Ishikawa (cell line): ENCODE results near the gene SLC10A7.

Source experiments
- CEBPB ChIP-seq: IDR thresholded peaks from 2 replicates; pipeline ENCODE4 v1.6.1; 2012
- CREB1 ChIP-seq: IDR thresholded peaks from 2 replicates; pipeline ENCODE4 v1.6.1; 2012; ENCODE audit warnings: low read depth
- EGR1 ChIP-seq: IDR thresholded peaks from 2 replicates; pipeline ENCODE4 v1.6.1; 2012
- EP300 ChIP-seq: IDR thresholded peaks from 2 replicates; pipeline ENCODE4 v1.6.1; 2012; ENCODE audit warnings: borderline replicate concordance
- FOXM1 ChIP-seq: IDR thresholded peaks from 2 replicates; pipeline ENCODE4 v1.6.1; 2012; ENCODE audit warnings: low read depth, borderline replicate concordance
- NFIC ChIP-seq: IDR thresholded peaks from 2 replicates; pipeline ENCODE4 v1.6.1; 2012
- RAD21 ChIP-seq: IDR thresholded peaks from 2 replicates; pipeline ENCODE4 v1.6.1; 2012; ENCODE audit warnings: low read depth
- TAF1 ChIP-seq: IDR thresholded peaks from 2 replicates; pipeline ENCODE4 v1.6.1; 2012; ENCODE audit warnings: low read depth, mild to moderate bottlenecking
- TCF12 ChIP-seq: IDR thresholded peaks from 2 replicates; pipeline ENCODE4 v1.6.1; 2012; ENCODE audit warnings: low read depth
- TEAD4 ChIP-seq: IDR thresholded peaks from 2 replicates; pipeline ENCODE4 v1.6.1; 2012
- YY1 ChIP-seq: IDR thresholded peaks from 2 replicates; pipeline ENCODE4 v1.6.1; 2012; ENCODE audit warnings: low read depth
- ZBTB7A ChIP-seq: IDR thresholded peaks from 2 replicates; pipeline ENCODE4 v1.6.1; 2012; ENCODE audit warnings: low read depth
- TF ChIP-seq, protein P1 (sequence below): IDR thresholded peaks from 2 replicates; pipeline ENCODE4 v1.6.1; 2012
- TF ChIP-seq, protein P2 (sequence below): IDR thresholded peaks from 2 replicates; pipeline ENCODE4 v1.6.1; 2012; ENCODE audit warnings: low read depth, mild to moderate bottlenecking
- TF ChIP-seq, protein P3 (sequence below): IDR thresholded peaks from 2 replicates; pipeline ENCODE4 v1.6.1; 2012

Gene SLC10A7

DNA sequence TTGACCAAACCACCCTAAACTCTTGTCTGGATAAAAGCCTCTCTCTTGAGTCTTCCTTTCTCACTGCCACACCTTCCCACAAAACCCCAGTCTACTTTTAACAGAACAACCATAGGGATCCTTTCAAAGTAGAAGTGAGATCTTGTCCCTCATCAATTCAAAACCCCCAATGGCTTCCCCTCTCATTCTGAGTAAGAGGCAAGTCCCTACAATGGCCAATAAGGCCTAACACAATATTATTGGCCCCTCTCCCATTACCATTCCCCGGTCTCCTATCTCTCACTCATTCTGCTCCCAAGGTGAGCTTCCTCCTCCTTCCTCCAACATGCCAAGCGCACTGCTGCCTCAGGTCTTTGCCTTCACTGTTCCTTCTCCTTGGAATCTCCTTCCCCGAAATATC is 250.3 kb downstream of the SLC10A7 start:
- TF ChIP-seq, protein P1, sequence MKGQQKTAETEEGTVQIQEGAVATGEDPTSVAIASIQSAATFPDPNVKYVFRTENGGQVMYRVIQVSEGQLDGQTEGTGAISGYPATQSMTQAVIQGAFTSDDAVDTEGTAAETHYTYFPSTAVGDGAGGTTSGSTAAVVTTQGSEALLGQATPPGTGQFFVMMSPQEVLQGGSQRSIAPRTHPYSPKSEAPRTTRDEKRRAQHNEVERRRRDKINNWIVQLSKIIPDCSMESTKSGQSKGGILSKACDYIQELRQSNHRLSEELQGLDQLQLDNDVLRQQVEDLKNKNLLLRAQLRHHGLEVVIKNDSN: no peak
- no peak for TF ChIP-seq EGR1
- no peak for TF ChIP-seq TEAD4
- no peak for TF ChIP-seq CEBPB
- TF ChIP-seq TCF12: no peak
- TF ChIP-seq, protein P2, sequence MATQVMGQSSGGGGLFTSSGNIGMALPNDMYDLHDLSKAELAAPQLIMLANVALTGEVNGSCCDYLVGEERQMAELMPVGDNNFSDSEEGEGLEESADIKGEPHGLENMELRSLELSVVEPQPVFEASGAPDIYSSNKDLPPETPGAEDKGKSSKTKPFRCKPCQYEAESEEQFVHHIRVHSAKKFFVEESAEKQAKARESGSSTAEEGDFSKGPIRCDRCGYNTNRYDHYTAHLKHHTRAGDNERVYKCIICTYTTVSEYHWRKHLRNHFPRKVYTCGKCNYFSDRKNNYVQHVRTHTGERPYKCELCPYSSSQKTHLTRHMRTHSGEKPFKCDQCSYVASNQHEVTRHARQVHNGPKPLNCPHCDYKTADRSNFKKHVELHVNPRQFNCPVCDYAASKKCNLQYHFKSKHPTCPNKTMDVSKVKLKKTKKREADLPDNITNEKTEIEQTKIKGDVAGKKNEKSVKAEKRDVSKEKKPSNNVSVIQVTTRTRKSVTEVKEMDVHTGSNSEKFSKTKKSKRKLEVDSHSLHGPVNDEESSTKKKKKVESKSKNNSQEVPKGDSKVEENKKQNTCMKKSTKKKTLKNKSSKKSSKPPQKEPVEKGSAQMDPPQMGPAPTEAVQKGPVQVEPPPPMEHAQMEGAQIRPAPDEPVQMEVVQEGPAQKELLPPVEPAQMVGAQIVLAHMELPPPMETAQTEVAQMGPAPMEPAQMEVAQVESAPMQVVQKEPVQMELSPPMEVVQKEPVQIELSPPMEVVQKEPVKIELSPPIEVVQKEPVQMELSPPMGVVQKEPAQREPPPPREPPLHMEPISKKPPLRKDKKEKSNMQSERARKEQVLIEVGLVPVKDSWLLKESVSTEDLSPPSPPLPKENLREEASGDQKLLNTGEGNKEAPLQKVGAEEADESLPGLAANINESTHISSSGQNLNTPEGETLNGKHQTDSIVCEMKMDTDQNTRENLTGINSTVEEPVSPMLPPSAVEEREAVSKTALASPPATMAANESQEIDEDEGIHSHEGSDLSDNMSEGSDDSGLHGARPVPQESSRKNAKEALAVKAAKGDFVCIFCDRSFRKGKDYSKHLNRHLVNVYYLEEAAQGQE: no peak

DNA sequence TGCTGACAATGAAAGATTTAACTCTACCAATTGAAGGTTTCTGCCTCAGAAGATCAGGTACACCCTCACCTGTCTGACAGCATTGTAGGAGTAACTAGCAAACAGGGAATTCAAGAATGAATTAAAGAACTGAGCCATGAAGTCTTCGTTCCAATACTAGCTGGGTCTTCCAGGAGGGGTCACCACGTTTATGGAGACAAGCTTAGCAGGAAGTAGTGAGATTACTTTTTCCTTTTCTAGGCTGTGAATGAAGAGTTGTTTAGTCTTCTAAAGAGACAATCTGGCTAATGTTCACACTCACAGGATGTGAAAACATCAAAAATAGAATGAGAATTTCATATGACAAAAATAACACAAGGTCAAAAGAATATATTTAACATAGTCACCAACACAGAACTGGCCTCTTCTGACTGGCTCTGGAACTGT is 252.5 kb downstream of the SLC10A7 start:
- TF ChIP-seq, protein P2: no peak
- TF ChIP-seq, protein P1: no peak
- no peak for TF ChIP-seq TAF1
- no peak for TF ChIP-seq ZBTB7A

DNA sequence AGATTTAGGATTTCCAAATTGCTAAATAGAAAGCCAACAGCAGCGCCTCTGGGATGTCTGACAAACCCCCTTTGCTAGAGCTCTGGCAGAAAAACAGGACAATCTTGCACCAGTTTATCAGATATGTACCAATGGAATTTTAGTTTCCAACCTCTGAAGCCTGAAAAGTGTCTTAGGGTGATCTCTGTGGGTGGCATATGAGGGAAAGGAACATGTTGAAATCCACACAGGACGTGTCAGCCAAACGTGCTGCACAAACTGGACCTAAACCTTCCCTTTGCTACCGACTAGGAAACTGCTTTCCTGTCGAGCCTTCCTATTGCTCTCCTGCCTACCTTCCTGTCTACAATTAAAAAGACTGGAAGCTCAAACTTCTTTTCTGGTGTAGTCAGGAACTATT is 253.9 kb downstream of the SLC10A7 start:
- no peak for TF ChIP-seq TEAD4
- TF ChIP-seq CEBPB: no peak
- no peak for TF ChIP-seq NFIC
- TF ChIP-seq EP300: no peak
- TF ChIP-seq, protein P2: no peak
- no peak for TF ChIP-seq TAF1

DNA sequence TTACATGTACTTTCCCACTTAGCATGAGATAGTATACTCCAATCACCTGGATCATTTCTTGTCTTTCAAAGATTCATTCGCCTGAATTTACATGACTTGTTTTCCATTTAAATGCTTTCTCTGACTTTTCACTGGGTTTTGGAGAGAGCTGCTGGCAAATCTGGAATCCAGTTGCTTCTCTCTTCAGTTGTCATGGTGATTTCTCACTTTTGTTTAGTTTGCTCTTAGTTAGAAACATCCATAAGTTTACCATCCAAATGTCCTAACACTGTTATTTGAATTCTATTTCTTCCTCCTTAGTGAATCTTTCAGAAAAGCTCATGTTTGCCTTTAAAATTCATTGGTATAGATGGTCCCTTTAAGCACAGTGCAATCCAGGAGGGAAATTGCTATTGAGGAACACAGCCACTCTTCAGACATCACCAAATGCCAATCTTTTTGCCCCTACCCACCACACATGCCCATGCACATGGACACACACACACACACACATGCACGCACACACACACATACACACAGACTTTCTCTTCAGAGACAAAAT is 255.7 kb downstream of the SLC10A7 start:
- no peak for TF ChIP-seq TAF1
- no peak for TF ChIP-seq TEAD4
- no peak for TF ChIP-seq CREB1
- TF ChIP-seq FOXM1: no peak
- no peak for TF ChIP-seq TCF12
- TF ChIP-seq, protein P1: no peak
- TF ChIP-seq, protein P2: no peak
- no peak for TF ChIP-seq RAD21
- no peak for TF ChIP-seq YY1
- TF ChIP-seq ZBTB7A: no peak
- TF ChIP-seq, protein P3, sequence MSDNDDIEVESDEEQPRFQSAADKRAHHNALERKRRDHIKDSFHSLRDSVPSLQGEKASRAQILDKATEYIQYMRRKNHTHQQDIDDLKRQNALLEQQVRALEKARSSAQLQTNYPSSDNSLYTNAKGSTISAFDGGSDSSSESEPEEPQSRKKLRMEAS: no peak
- TF ChIP-seq NFIC: no peak
- no peak for TF ChIP-seq CEBPB
- no peak for TF ChIP-seq EGR1
- TF ChIP-seq EP300: no peak
